HCT116 (cell line): Measurements from ENCODE around the gene KCNK6.

ENCODE experiments used
- CEBPB ChIP-seq: IDR thresholded peaks from 2 replicates; pipeline ENCODE4 v1.6.1; 2012; ENCODE audit warnings: low read depth
- EZH2phosphoT487 ChIP-seq: fragments of 200-600 bp; IDR thresholded peaks from 2 replicates; pipeline ENCODE4 v1.6.1; 2018; ENCODE audit warnings: antibody characterized with exemption, borderline replicate concordance
- POLR2A ChIP-seq: IDR thresholded peaks from 2 replicates; pipeline ENCODE4 v1.7.0; 2011; ENCODE audit warnings: borderline replicate concordance; ENCODE audit not compliant: insufficient read depth, insufficient read length; ENCODE audit errors: extremely low read depth
- POLR2AphosphoS5 ChIP-seq: IDR thresholded peaks from 2 replicates; pipeline ENCODE4 v1.6.1; 2011; ENCODE audit warnings: mild to moderate bottlenecking, low read depth, low read length, moderate library complexity
- SP1 ChIP-seq: IDR thresholded peaks from 2 replicates; pipeline ENCODE4 v1.6.1; 2012; ENCODE audit warnings: low read depth
- TF ChIP-seq, protein P1 (sequence below), 3 experiments: fragments of 200-600 bp in 1 of 3; sonication (generic) in 1 of 3; IDR thresholded peaks in 2 of 3; conservative IDR thresholded peaks in 1 of 3; 2 replicates each; pipeline ENCODE4 v1.5.1; 2012 to 2017; ENCODE audit warnings: low read depth in 2 of 3, low read length in 2 of 3, antibody characterized with exemption in 1 of 3, borderline replicate concordance in 1 of 3, control low read depth in 1 of 3, mild to moderate bottlenecking in 1 of 3, mixed read lengths in 1 of 3, mixed run types in 1 of 3, moderate library complexity in 1 of 3; ENCODE audit not compliant: insufficient read depth in 1 of 3
- TF ChIP-seq, protein P2 (sequence below): IDR thresholded peaks from 2 replicates; pipeline ENCODE4 v1.6.1; 2012

DNA sequence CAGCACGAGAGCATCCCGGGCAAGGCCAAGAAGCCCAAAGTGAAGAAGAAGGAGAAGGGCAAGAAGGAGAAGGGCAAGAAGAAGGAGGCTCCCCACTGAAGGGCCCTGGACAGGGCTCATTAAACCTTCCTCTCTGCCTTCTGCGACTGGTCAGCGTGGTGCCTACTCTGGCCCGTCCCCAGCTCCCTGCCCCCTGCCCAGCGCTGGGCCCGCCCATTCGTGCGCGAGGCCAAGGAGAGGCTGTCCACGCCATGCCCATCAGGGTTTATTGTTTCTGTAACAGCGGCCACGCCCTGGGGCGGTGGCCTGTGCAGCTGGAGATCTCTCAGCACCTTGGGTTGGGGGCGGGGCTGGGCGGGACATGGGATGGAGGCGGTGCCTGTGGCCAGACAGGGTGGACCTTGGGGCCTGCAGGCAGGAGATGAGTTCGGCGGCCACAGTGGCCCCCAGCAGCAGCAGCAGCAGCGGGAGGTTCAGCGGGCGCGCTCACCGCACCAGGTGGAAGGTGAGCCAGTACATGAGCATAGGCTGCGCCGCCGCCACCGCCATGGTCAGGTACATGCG lies 14.7 kb upstream of the KCNK6 start:
- TF ChIP-seq, protein P1, sequence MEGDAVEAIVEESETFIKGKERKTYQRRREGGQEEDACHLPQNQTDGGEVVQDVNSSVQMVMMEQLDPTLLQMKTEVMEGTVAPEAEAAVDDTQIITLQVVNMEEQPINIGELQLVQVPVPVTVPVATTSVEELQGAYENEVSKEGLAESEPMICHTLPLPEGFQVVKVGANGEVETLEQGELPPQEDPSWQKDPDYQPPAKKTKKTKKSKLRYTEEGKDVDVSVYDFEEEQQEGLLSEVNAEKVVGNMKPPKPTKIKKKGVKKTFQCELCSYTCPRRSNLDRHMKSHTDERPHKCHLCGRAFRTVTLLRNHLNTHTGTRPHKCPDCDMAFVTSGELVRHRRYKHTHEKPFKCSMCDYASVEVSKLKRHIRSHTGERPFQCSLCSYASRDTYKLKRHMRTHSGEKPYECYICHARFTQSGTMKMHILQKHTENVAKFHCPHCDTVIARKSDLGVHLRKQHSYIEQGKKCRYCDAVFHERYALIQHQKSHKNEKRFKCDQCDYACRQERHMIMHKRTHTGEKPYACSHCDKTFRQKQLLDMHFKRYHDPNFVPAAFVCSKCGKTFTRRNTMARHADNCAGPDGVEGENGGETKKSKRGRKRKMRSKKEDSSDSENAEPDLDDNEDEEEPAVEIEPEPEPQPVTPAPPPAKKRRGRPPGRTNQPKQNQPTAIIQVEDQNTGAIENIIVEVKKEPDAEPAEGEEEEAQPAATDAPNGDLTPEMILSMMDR (IDR thresholded peaks at IDR 0.05 in 2 of 3, conservative IDR thresholded peaks at IDR 0.05 in 1 of 3; ENCODE audit: borderline replicate concordance in 1 of 3, insufficient read depth in 1 of 3, low read depth in 2 of 3, low read length in 2 of 3) = no peak
- TF ChIP-seq POLR2A = peak; percentile 84
- TF ChIP-seq EZH2phosphoT487 = no peak
- TF ChIP-seq, protein P2, sequence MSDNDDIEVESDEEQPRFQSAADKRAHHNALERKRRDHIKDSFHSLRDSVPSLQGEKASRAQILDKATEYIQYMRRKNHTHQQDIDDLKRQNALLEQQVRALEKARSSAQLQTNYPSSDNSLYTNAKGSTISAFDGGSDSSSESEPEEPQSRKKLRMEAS = peak; percentile 78
- TF ChIP-seq CEBPB = no peak
- peak; percentile 98 for TF ChIP-seq POLR2AphosphoS5
- peak; percentile 84 for TF ChIP-seq SP1
